CD8-positive, alpha-beta memory T cell (primary cell): ENCODE results near the gene STRBP. TPM values are rescaled to one million over a fixed set of nuclear protein-coding genes. Genes with fewer than 3 reads are reported as not detected.

ENCODE experiments used
- CTCF ChIA-PET: fragments of 350-600 bp; sonication (Branson Sonifier 250); formaldehyde crosslinking; loops from one replicate; lab custom pipeline; 2021; ENCODE audit warnings: antibody characterized with exemption; lab: Charles Lee
- POLR2A ChIA-PET: fragments of 350-600 bp; sonication (Branson Sonifier 250); formaldehyde crosslinking; loops from one replicate; lab custom pipeline; 2021; ENCODE audit warnings: antibody characterized with exemption; lab: Charles Lee
- DNase-seq, 5 donors: peaks; one replicate each; pipeline versions ENCODE4 v3.0.0 to v3.0.0-alpha.2; 2020 to 2022; ENCODE audit warnings: mixed read lengths in 1 of 5
- H3K27ac ChIP-seq: one replicate; pipeline ENCODE4 v1.7.0; 2013; ENCODE audit warnings: low read depth, mild to moderate bottlenecking, low read length, moderate library complexity
- H3K27me3 ChIP-seq: 2 replicates; pipeline ENCODE4 v1.7.0; 2013; ENCODE audit warnings: low read length, mild to moderate bottlenecking; ENCODE audit not compliant: insufficient read depth, poor library complexity, severe bottlenecking
- H3K36me3 ChIP-seq: 2 replicates; pipeline ENCODE4 v1.7.0; 2013; ENCODE audit warnings: mild to moderate bottlenecking, low read length, moderate library complexity; ENCODE audit not compliant: insufficient read depth
- H3K4me1 ChIP-seq: 2 replicates; pipeline ENCODE4 v1.7.0; 2013; ENCODE audit warnings: mild to moderate bottlenecking, low read length, moderate library complexity; ENCODE audit not compliant: insufficient read depth
- H3K4me3 ChIP-seq: 2 replicates; pipeline ENCODE4 v1.7.0; 2013; ENCODE audit warnings: mild to moderate bottlenecking, low read length
- H3K9me3 ChIP-seq: 2 replicates; pipeline ENCODE4 v1.7.0; 2013; ENCODE audit warnings: mild to moderate bottlenecking, low read length
- H3K27ac Mint-ChIP-seq, 8 donors: one replicate each; pipeline ENCODE4 v1.8.0; 2020 to 2021; ENCODE audit warnings: mixed read lengths in 8 of 8, mild to moderate bottlenecking in 6 of 8, inconsistent platforms in 3 of 8, moderate library complexity in 3 of 8
- H3K27me3 Mint-ChIP-seq, 2 donors: one replicate each; pipeline ENCODE4 v1.8.0; 2020 to 2021; ENCODE audit warnings: mixed read lengths in 2 of 2, mild to moderate bottlenecking in 1 of 2, moderate library complexity in 1 of 2
- H3K36me3 Mint-ChIP-seq, 3 donors: one replicate each; pipeline ENCODE4 v1.8.0; 2020 to 2021; ENCODE audit warnings: mixed read lengths in 3 of 3, inconsistent platforms in 1 of 3, mild to moderate bottlenecking in 1 of 3
- H3K4me1 Mint-ChIP-seq, 3 donors: one replicate each; pipeline ENCODE4 v1.8.0; 2020 to 2021; ENCODE audit warnings: mixed read lengths in 3 of 3, inconsistent platforms in 1 of 3, mild to moderate bottlenecking in 1 of 3
- H3K4me3 Mint-ChIP-seq, 7 donors: one replicate each; pipeline ENCODE4 v1.8.0; 2020 to 2021; ENCODE audit warnings: mixed read lengths in 7 of 7, mild to moderate bottlenecking in 6 of 7, moderate library complexity in 4 of 7, inconsistent platforms in 2 of 7
- H3K9me3 Mint-ChIP-seq, 5 donors: one replicate each; pipeline ENCODE4 v1.8.0; 2020 to 2022; ENCODE audit warnings: mixed read lengths in 5 of 5, mild to moderate bottlenecking in 3 of 5, moderate library complexity in 2 of 5, inconsistent platforms in 1 of 5
- polyA plus RNA-seq: library from polyadenylated mRNA; unstranded; fragments of 300-500 nt; fragmentation: Illumina TruSeq; gene quantifications from one replicate; pipeline ENCODE4 v1.2.3, GENCODE V29; 2021
- total RNA-seq, 2 experiments: library from RNA; stranded (reverse); gene quantifications; one replicate each; pipeline ENCODE4 v1.2.3, GENCODE V29; 2021

The STRBP gene
- total and polyA plus RNA-seq, 3 experiments from 2014 or later: 22.2 to 32.3 (median 31.4) TPM

DNA sequence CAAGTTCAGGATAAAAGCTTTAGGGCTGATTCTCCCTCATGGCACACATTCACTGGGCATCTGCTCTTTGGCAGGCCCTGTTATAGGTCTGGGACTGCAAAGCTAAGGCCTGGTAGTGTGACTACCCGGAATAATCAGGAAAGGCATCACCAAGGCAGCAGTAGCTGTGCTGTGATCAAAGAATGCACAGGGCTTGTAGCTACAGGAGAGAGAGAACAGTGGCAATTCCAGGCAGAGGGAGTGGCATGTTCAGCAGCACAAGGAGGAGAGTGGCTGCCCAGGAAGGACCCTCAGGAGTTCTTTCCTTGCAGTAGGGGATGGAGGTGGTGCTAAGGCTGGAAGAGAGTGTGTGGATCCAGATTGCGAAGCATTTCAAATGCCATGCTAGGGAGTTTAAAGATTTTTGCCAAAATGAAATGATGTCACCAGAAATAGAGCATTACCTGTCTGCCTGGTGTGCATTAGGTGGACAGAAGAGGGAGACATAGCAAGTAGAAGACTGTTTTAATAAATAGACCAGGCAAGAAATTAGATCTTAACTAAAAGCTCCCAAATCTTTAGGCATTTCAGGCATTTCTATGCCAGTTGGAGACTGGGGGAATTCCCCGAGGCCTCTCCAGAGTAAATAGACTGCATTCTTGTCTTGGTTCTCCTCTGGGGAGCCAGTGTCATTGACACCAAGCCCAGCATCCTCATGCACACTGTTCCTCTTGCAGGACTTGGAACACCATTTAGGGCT, 165.8 kb downstream of the STRBP start:
- Histone ChIP-seq H3K4me3 (no peak overlapping the region), H3K27ac (no peak overlapping the region), H3K27me3 (no peaks in the 10 kb centered on the region), H3K4me1 (no peaks in the 10 kb centered on the region), H3K36me3 (peaks cover 33% of the 10 kb centered on the region), H3K9me3 (no peaks in the 10 kb centered on the region)
- ChIA-PET CTCF (interaction anchor here (0.7 to 1.5 kb wide), 4 partner anchors 246 to 248 kb away, joined by 3 to 4 read pairs (median 3); no protein-coding TSS in a partner anchor), POLR2A (no interaction called here)
- H3K4me1 Mint-ChIP-seq: no peaks in the 10 kb centered on the region
- no peaks in the 10 kb centered on the region for H3K9me3 Mint-ChIP-seq
- H3K27ac Mint-ChIP-seq: peak overlapping the region in 5 of 8 donors; percentile 17 to 83 (median 45)
- no peaks in the 10 kb centered on the region for H3K27me3 Mint-ChIP-seq
- peaks cover 0 to 86% (median 21%) of the 10 kb centered on the region in 3 donors for H3K36me3 Mint-ChIP-seq
- DNase-seq: no peak
- H3K4me3 Mint-ChIP-seq: no peak overlapping the region

DNA sequence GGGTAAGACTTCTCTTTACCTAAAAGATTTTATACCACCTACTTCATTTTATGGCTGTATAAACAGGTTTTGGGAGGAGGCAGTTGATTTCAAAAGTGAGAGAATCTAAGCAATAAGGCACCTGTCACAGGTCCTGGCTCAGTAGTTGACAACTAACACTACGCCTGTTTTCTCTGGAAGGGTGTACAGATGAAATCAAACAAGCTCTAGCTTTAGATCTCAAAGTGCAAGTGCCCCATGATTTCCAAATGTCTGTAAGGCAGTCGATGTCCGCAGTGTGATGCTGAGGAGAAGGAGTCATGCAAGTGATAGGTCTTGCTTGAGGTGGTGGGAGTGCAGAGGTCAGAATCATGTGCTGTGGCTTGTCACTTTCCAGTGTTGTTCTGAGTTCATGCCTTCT, 168.8 kb downstream of the STRBP start:
- H3K36me3 ChIP-seq: peaks cover 36% of the 10 kb centered on the region
- ChIA-PET POLR2A (no interaction called here), CTCF (no interaction called here)
- no peaks in the 10 kb centered on the region for H3K9me3 ChIP-seq
- no peak overlapping the region for H3K27ac ChIP-seq
- H3K4me1 ChIP-seq: no peaks in the 10 kb centered on the region
- Mint-ChIP-seq H3K27me3 (no peaks in the 10 kb centered on the region), H3K4me3 (no peak overlapping the region), H3K4me1 (no peaks in the 10 kb centered on the region), H3K36me3 (peaks cover 4 to 88% (median 21%) of the 10 kb centered on the region in 3 donors), H3K9me3 (no peaks in the 10 kb centered on the region), H3K27ac (no peak overlapping the region)
- no peak overlapping the region for H3K4me3 ChIP-seq
- no peak for DNase-seq
- H3K27me3 ChIP-seq: no peaks in the 10 kb centered on the region

- CTCF ChIA-PET: no interaction called here
- DNase-seq: no peak
- peaks cover 4 to 88% (median 21%) of the 10 kb centered on the region in 3 donors for H3K36me3 Mint-ChIP-seq
These were observed 169.3 kb downstream of the STRBP start for GRCh38 chr9:123099042-123099441.

GRCh38 chr9:123098096-123098459, 170.3 kb downstream of the STRBP start:
- CTCF ChIA-PET: interaction anchor here (1.3 kb wide), 1 partner anchor 10 kb away, joined by 3 read pairs; no protein-coding TSS in a partner anchor
- no peaks in the 10 kb centered on the region for H3K4me1 Mint-ChIP-seq
- Histone ChIP-seq H3K27ac (no peak overlapping the region), H3K4me3 (no peak overlapping the region), H3K36me3 (peaks cover 34% of the 10 kb centered on the region), H3K9me3 (no peaks in the 10 kb centered on the region), H3K27me3 (no peaks in the 10 kb centered on the region), H3K4me1 (no peaks in the 10 kb centered on the region)
- H3K36me3 Mint-ChIP-seq: peaks cover 4 to 89% (median 24%) of the 10 kb centered on the region in 3 donors
- H3K27me3 Mint-ChIP-seq: no peaks in the 10 kb centered on the region
- no peak overlapping the region for H3K4me3 Mint-ChIP-seq
- no peak for DNase-seq
- POLR2A ChIA-PET: no interaction called here
- peak overlapping the region in 2 of 8 donors; percentile 41 to 64 for H3K27ac Mint-ChIP-seq
- no peaks in the 10 kb centered on the region for H3K9me3 Mint-ChIP-seq

More at GRCh38 chr9:123099042-123099441, 169.3 kb downstream of the STRBP start:
- H3K36me3 ChIP-seq: peaks cover 34% of the 10 kb centered on the region
- no peak overlapping the region for H3K27ac ChIP-seq
- POLR2A ChIA-PET: no interaction called here
- no peaks in the 10 kb centered on the region for H3K4me1 Mint-ChIP-seq
- peak overlapping the region in 1 of 8 donors; percentile 52 for H3K27ac Mint-ChIP-seq
- H3K4me3 ChIP-seq: no peak overlapping the region
- H3K27me3 ChIP-seq: no peaks in the 10 kb centered on the region
- no peaks in the 10 kb centered on the region for H3K9me3 ChIP-seq
- H3K27me3 Mint-ChIP-seq: no peaks in the 10 kb centered on the region
- no peak overlapping the region for H3K4me3 Mint-ChIP-seq
- no peaks in the 10 kb centered on the region for H3K4me1 ChIP-seq
- no peaks in the 10 kb centered on the region for H3K9me3 Mint-ChIP-seq

DNA sequence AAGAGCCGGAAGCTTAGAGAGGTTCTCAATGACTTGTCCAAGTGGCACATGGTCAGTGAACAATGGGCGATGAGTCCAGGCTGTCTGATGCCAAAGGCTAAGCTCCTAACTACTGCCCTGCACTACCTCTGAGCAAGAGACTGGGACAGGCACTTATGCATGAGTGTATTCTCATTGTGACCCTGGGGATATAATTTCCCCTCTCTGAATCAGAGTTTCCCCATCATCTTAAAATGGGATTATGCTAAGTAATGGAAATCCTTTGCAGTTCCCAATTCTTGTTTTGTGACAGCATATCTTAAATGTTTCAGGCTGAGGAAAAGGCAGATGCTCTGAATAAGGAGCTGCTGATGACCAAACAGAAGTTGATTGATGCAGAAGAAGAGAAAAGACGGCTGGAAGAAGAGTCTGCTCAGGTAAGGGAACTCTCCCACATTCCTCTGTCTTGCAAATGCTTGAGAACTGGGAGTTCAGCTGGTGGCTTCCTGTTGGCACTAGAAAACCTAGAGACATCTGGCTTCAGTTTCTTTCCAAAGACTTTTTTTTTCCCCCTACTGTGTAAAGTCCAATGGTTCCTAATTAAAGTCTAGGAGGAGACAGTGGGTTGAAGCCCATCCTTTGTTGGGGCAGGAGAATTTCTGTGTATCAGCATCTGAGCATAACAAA, 170.8 kb downstream of the STRBP start:
- Mint-ChIP-seq H3K27me3 (no peaks in the 10 kb centered on the region), H3K9me3 (no peaks in the 10 kb centered on the region), H3K4me1 (no peaks in the 10 kb centered on the region), H3K4me3 (no peak overlapping the region), H3K36me3 (peaks cover 4 to 89% (median 24%) of the 10 kb centered on the region in 3 donors), H3K27ac (peak overlapping the region in 2 of 8 donors; percentile 39 to 41)
- DNase-seq: no peak
- ChIA-PET POLR2A (no interaction called here), CTCF (interaction anchor here (1.3 kb wide), 1 partner anchor 10 kb away, joined by 3 read pairs; no protein-coding TSS in a partner anchor)
- Histone ChIP-seq H3K4me3 (no peak overlapping the region), H3K4me1 (no peaks in the 10 kb centered on the region), H3K27me3 (no peaks in the 10 kb centered on the region), H3K27ac (no peak overlapping the region), H3K36me3 (peaks cover 34% of the 10 kb centered on the region), H3K9me3 (no peaks in the 10 kb centered on the region)

GRCh38 chr9:123096987-123097386, 171.4 kb downstream of the STRBP start:
- DNase-seq: no peak
- Mint-ChIP-seq H3K9me3 (no peaks in the 10 kb centered on the region), H3K27me3 (no peaks in the 10 kb centered on the region), H3K4me3 (no peak overlapping the region), H3K36me3 (peaks cover 4 to 89% (median 22%) of the 10 kb centered on the region in 3 donors), H3K4me1 (no peaks in the 10 kb centered on the region), H3K27ac (peak overlapping the region in 2 of 8 donors; percentile 39 to 42)
- peaks cover 34% of the 10 kb centered on the region for H3K36me3 ChIP-seq
- CTCF ChIA-PET: no interaction called here
- H3K4me1 ChIP-seq: no peaks in the 10 kb centered on the region
- H3K4me3 ChIP-seq: no peak overlapping the region
- no peak overlapping the region for H3K27ac ChIP-seq
- H3K9me3 ChIP-seq: no peaks in the 10 kb centered on the region
- H3K27me3 ChIP-seq: no peaks in the 10 kb centered on the region
- POLR2A ChIA-PET: no interaction called here

DNA sequence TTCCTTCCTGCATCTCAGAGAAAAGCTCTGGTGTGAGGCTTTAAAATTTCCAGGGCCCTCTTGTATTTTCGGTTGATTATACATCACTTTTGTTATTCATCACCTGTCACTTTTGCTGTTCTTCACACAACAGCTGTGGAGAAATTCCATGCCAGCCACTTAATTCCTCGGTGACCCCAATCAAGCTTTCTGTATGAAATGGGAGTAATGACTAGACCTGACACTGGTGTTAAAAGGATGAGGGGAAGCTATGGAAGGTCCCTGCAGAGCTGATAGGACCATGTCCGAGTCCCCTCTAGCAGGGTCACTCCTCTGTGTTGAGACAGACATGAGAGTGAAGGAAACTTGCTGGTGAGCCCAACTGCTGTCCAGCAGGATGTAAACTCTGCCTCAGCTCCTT, 175.2 kb downstream of the STRBP start:
- Mint-ChIP-seq H3K4me3 (no peak overlapping the region), H3K27ac (peak overlapping the region in 1 of 8 donors; percentile 17), H3K9me3 (no peaks in the 10 kb centered on the region), H3K27me3 (no peaks in the 10 kb centered on the region), H3K4me1 (no peaks in the 10 kb centered on the region), H3K36me3 (peaks cover 14 to 96% (median 25%) of the 10 kb centered on the region in 3 donors)
- H3K36me3 ChIP-seq: peaks cover 24% of the 10 kb centered on the region
- POLR2A ChIA-PET: no interaction called here
- CTCF ChIA-PET: no interaction called here
- no peaks in the 10 kb centered on the region for H3K9me3 ChIP-seq
- no peaks in the 10 kb centered on the region for H3K27me3 ChIP-seq
- H3K27ac ChIP-seq: no peak overlapping the region
- no peaks in the 10 kb centered on the region for H3K4me1 ChIP-seq
- no peak for DNase-seq
- no peak overlapping the region for H3K4me3 ChIP-seq

- H3K9me3 ChIP-seq: no peaks in the 10 kb centered on the region
- H3K36me3 ChIP-seq: peaks cover 14% of the 10 kb centered on the region
- H3K4me3 Mint-ChIP-seq: no peak overlapping the region
- H3K27me3 Mint-ChIP-seq: no peaks in the 10 kb centered on the region
- H3K27ac Mint-ChIP-seq: no peak overlapping the region
- no peak overlapping the region for H3K27ac ChIP-seq
- no peaks in the 10 kb centered on the region for H3K9me3 Mint-ChIP-seq
- ChIA-PET CTCF (no interaction called here), POLR2A (no interaction called here)
- no peaks in the 10 kb centered on the region for H3K4me1 ChIP-seq
- no peaks in the 10 kb centered on the region for H3K4me1 Mint-ChIP-seq
- H3K4me3 ChIP-seq: no peak overlapping the region
- H3K36me3 Mint-ChIP-seq: peaks cover 14 to 89% (median 20%) of the 10 kb centered on the region in 3 donors
- H3K27me3 ChIP-seq: no peaks in the 10 kb centered on the region
- DNase-seq: no peak
These were observed 176.9 kb downstream of the STRBP start for GRCh38 chr9:123091459-123091858.
